Measurements from ENCODE around the gene CDH12. TPM values are rescaled to one million over a fixed set of nuclear protein-coding genes. Genes with fewer than 3 reads are reported as not detected.

The CDH12 gene
- total RNA-seq, 4 donors from 2014 or later = not detected

GRCh38 chr5:21783074-21783679 lies 1070.0 kb downstream of the CDH12 start:
- Histone ChIP-seq H3K27ac (replicated peaks in 1 of 4) (no peak overlapping the region), H3K36me3 (no peaks in the 10 kb centered on the region), H3K4me1 (no peaks in the 10 kb centered on the region), H3K9me3 (no peaks in the 10 kb centered on the region), H3K4me3 (no peak overlapping the region), H3K27me3 (no peaks in the 10 kb centered on the region)
- TF ChIP-seq POLR2AphosphoS5 (IDR thresholded peaks at IDR 0.05) (no peak), EP300 (IDR thresholded peaks at IDR 0.05) (no peak), CTCF (IDR thresholded peaks at IDR 0.05) (no peak), POLR2A (IDR thresholded peaks at IDR 0.05; ENCODE audit: low read depth) (no peak)
- WGBS = 94% methylated on average over 6 of the region's 6 CpGs
- intact Hi-C loops (cut with DNase I) = no loop called here
- no peak for DNase-seq (ENCODE audit: extremely low spot score)

- intact Hi-C loops (cut with DNase I) = no loop called here
Observed at GRCh38 chr5:21776466-21776865, 1076.7 kb downstream of the CDH12 start.

GRCh38 chr5:21774801-21775200 lies 1078.3 kb downstream of the CDH12 start:
- no peak overlapping the region for H3K27ac ChIP-seq (replicated peaks in 1 of 4)
- intact Hi-C loops (cut with DNase I) = no loop called here
- no peak overlapping the region for H3K4me3 ChIP-seq
- H3K9me3 ChIP-seq = no peaks in the 10 kb centered on the region
- no peaks in the 10 kb centered on the region for H3K4me1 ChIP-seq
- WGBS = 76% methylated on average over 1 of the region's 1 CpG
- H3K36me3 ChIP-seq = no peaks in the 10 kb centered on the region
- DNase-seq (ENCODE audit: extremely low spot score) = no peak
- no peak for TF ChIP-seq EP300 (IDR thresholded peaks at IDR 0.05)
- no peak for TF ChIP-seq POLR2AphosphoS5 (IDR thresholded peaks at IDR 0.05)
- TF ChIP-seq POLR2A (IDR thresholded peaks at IDR 0.05; ENCODE audit: low read depth) = no peak
- no peak for TF ChIP-seq CTCF (IDR thresholded peaks at IDR 0.05)
- no peaks in the 10 kb centered on the region for H3K27me3 ChIP-seq

More at GRCh38 chr5:21776466-21776865, 1076.7 kb downstream of the CDH12 start:
- Histone ChIP-seq H3K27me3 (no peaks in the 10 kb centered on the region), H3K27ac (replicated peaks in 1 of 4) (no peak overlapping the region), H3K4me1 (no peaks in the 10 kb centered on the region), H3K4me3 (no peak overlapping the region), H3K36me3 (no peaks in the 10 kb centered on the region), H3K9me3 (no peaks in the 10 kb centered on the region)
- WGBS = 87% methylated on average over 3 of the region's 3 CpGs
- TF ChIP-seq POLR2A (IDR thresholded peaks at IDR 0.05; ENCODE audit: low read depth) (no peak), EP300 (IDR thresholded peaks at IDR 0.05) (no peak), CTCF (IDR thresholded peaks at IDR 0.05) (no peak), POLR2AphosphoS5 (IDR thresholded peaks at IDR 0.05) (no peak)
- no peak for DNase-seq (ENCODE audit: extremely low spot score)

GRCh38 chr5:21774281-21774680 lies 1078.9 kb downstream of the CDH12 start:
- Histone ChIP-seq H3K4me3 (no peak overlapping the region), H3K9me3 (no peaks in the 10 kb centered on the region), H3K27ac (replicated peaks in 1 of 4) (no peak overlapping the region), H3K4me1 (no peaks in the 10 kb centered on the region), H3K36me3 (no peaks in the 10 kb centered on the region), H3K27me3 (no peaks in the 10 kb centered on the region)
- intact Hi-C loops (cut with DNase I) = no loop called here
- no peak for TF ChIP-seq POLR2AphosphoS5 (IDR thresholded peaks at IDR 0.05)
- TF ChIP-seq CTCF (IDR thresholded peaks at IDR 0.05) = no peak
- TF ChIP-seq POLR2A (IDR thresholded peaks at IDR 0.05; ENCODE audit: low read depth) = no peak
- no peak for TF ChIP-seq EP300 (IDR thresholded peaks at IDR 0.05)
- whole genome bisulfite sequencing = 100% methylated on average over 2 of the region's 2 CpGs
- DNase-seq (ENCODE audit: extremely low spot score) = no peak

- intact Hi-C loops (cut with DNase I) = no loop called here
- 78% methylated on average over 3 of the region's 3 CpGs for WGBS
- TF ChIP-seq EP300 (IDR thresholded peaks at IDR 0.05) (no peak), POLR2A (IDR thresholded peaks at IDR 0.05; ENCODE audit: low read depth) (no peak), POLR2AphosphoS5 (IDR thresholded peaks at IDR 0.05) (no peak), CTCF (IDR thresholded peaks at IDR 0.05) (no peak)
Observed at GRCh38 chr5:21773456-21773855, 1079.7 kb downstream of the CDH12 start.

More at GRCh38 chr5:21773456-21773855, 1079.7 kb downstream of the CDH12 start:
- Histone ChIP-seq H3K4me1 (no peaks in the 10 kb centered on the region), H3K36me3 (no peaks in the 10 kb centered on the region), H3K9me3 (no peaks in the 10 kb centered on the region), H3K27ac (replicated peaks in 1 of 4) (no peak overlapping the region), H3K4me3 (no peak overlapping the region), H3K27me3 (no peaks in the 10 kb centered on the region)
- DNase-seq (ENCODE audit: extremely low spot score) = no peak
